Endothelial cell (in vitro differentiated cells): ENCODE measurements around the gene CHN2. TPM values are rescaled to one million over a fixed set of nuclear protein-coding genes. Genes with fewer than 3 reads are reported as not detected.

Source experiments
- DNase-seq: peaks from one replicate; pipeline ENCODE4 v3.0.0; 2021; ENCODE audit warnings: low spot score
- H3K27ac Mint-ChIP-seq: one replicate; pipeline ENCODE4 v1.8.0; 2021; ENCODE audit warnings: mixed read lengths, inconsistent platforms; ENCODE audit not compliant: unreplicated experiment
- H3K27me3 Mint-ChIP-seq: one replicate; pipeline ENCODE4 v1.8.0; 2021; ENCODE audit warnings: mild to moderate bottlenecking, moderate library complexity, mixed read lengths, inconsistent platforms; ENCODE audit not compliant: unreplicated experiment
- H3K36me3 Mint-ChIP-seq: one replicate; pipeline ENCODE4 v1.8.0; 2021; ENCODE audit warnings: mild to moderate bottlenecking, low read depth, mixed read lengths, inconsistent platforms; ENCODE audit not compliant: unreplicated experiment
- H3K4me1 Mint-ChIP-seq: one replicate; pipeline ENCODE4 v1.8.0; 2021; ENCODE audit warnings: mild to moderate bottlenecking, mixed read lengths, inconsistent platforms; ENCODE audit not compliant: unreplicated experiment
- H3K4me3 Mint-ChIP-seq: one replicate; pipeline ENCODE4 v1.8.0; 2021; ENCODE audit warnings: mild to moderate bottlenecking, mixed read lengths, inconsistent platforms; ENCODE audit not compliant: unreplicated experiment
- H3K9me3 Mint-ChIP-seq: one replicate; pipeline ENCODE4 v1.8.0; 2021; ENCODE audit warnings: mixed read lengths, inconsistent platforms; ENCODE audit not compliant: unreplicated experiment
- CTCF ChIP-seq: fragments of 200-600 bp; sonication (generic); IDR thresholded peaks from one replicate; pipeline ENCODE4 v1.5.0; 2021; ENCODE audit warnings: antibody characterized with exemption; ENCODE audit not compliant: unreplicated experiment
- total RNA-seq: library from RNA; stranded (reverse); fragmentation: NEBNext Ultra II Directional; extraction: Animal tissue kit (Norgen Biotek cat#: 25700); gene quantifications from one replicate; pipeline ENCODE4 v1.2.1, GENCODE V29; 2021; ENCODE audit not compliant: unreplicated experiment

CHN2 gene
- total RNA-seq, 1 donor from 2014 or later: 3.4 TPM

GRCh38 chr7:29483219-29484104 is 288.9 kb downstream of the CHN2 start:
- no peak overlapping the region for H3K27ac Mint-ChIP-seq
- no peak overlapping the region for H3K4me3 Mint-ChIP-seq
- no peak for TF ChIP-seq CTCF
- peaks cover 23% of the 10 kb centered on the region for H3K4me1 Mint-ChIP-seq
- no peak for DNase-seq
- H3K36me3 Mint-ChIP-seq: no peaks in the 10 kb centered on the region
- H3K9me3 Mint-ChIP-seq: no peaks in the 10 kb centered on the region
- H3K27me3 Mint-ChIP-seq: peaks cover 4% of the 10 kb centered on the region

DNA sequence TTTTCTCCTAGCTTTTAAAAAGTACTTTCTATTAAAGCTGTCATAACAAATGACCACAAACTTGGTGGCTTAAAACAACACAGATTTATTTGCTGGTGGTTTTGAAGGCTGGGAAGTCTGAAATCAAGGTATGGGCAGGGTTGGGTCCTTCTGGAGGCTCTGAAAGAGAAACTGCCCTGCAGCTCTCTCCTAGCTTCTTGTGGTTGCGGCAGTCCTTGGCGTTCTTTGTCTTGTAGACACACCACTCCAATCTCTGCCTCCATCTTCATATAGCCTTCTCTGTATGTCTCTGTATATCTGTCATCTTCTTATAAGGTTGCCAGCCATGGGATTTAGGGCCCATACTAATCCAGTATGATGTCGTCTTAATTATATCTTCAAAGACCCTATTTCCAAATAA is 289.7 kb downstream of the CHN2 start:
- Mint-ChIP-seq H3K36me3 (no peaks in the 10 kb centered on the region), H3K4me1 (peaks cover 28% of the 10 kb centered on the region), H3K4me3 (no peak overlapping the region), H3K9me3 (no peaks in the 10 kb centered on the region), H3K27me3 (peaks cover 4% of the 10 kb centered on the region), H3K27ac (no peak overlapping the region)
- no peak for DNase-seq
- TF ChIP-seq CTCF: no peak

- no peak for TF ChIP-seq CTCF
- no peak overlapping the region for H3K27ac Mint-ChIP-seq
- no peaks in the 10 kb centered on the region for H3K9me3 Mint-ChIP-seq
- H3K4me3 Mint-ChIP-seq: no peak overlapping the region
- no peaks in the 10 kb centered on the region for H3K36me3 Mint-ChIP-seq
- H3K27me3 Mint-ChIP-seq: peaks cover 4% of the 10 kb centered on the region
- H3K4me1 Mint-ChIP-seq: peaks cover 29% of the 10 kb centered on the region
- DNase-seq: no peak
Observed at GRCh38 chr7:29485339-29486190, 291.0 kb downstream of the CHN2 start.

DNA sequence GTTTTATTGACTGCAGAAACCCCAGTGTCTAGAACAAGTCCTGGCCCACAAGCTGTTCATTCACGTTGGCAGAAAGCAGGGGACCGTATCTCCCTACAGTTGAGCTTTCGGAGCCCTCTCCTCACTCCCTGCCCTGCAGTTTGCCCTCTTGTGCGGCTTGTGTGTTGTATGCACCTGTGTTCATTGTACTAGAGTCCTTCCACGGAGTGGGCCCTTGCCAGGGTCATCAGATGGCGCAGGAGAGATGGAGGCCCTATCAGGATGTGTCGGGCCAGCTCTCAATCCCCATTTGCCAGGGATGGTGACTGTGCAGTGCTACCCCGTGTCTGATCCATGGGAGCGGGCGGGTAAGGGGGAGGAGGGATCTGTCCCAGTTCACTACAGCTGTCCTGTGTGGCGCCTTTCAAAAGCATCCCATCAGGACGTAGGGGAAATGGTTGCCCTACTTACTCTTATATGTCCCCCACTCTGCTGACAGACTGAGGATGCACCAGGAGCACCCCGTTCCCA is 291.7 kb downstream of the CHN2 start:
- peaks cover 4% of the 10 kb centered on the region for H3K27me3 Mint-ChIP-seq

More for the DNA sequence above, 291.7 kb downstream of the CHN2 start:
- Mint-ChIP-seq H3K36me3 (no peaks in the 10 kb centered on the region), H3K27ac (no peak overlapping the region), H3K9me3 (no peaks in the 10 kb centered on the region), H3K4me1 (peaks cover 26% of the 10 kb centered on the region), H3K4me3 (no peak overlapping the region)
- no peak for DNase-seq
- TF ChIP-seq CTCF: no peak
